ENCODE data around the gene FBXO3.
A peak's percentile ranks its signal among the peaks of the same experiment; 100 is the strongest.

The FBXO3 gene

GRCh38 chr11:33700063-33700501, 74.2 kb downstream of the FBXO3 start:
- DNase-seq = no peak

GRCh38 chr11:33699515-33700062, 74.7 kb downstream of the FBXO3 start:
- DNase-seq = no peak

- no peak for DNase-seq
Measured at GRCh38 chr11:33698921-33699320, 75.4 kb downstream of the FBXO3 start.

GRCh38 chr11:33697997-33698396, 76.3 kb downstream of the FBXO3 start:
- no peak for DNase-seq

- no peak for DNase-seq
Measured at GRCh38 chr11:33696931-33697638, 77.2 kb downstream of the FBXO3 start.

- DNase-seq = no peak
Measured at GRCh38 chr11:33696411-33696810, 77.9 kb downstream of the FBXO3 start.

GRCh38 chr11:33695051-33695566, 79.2 kb downstream of the FBXO3 start:
- DNase-seq = no peak

- no peak for DNase-seq
Measured at GRCh38 chr11:33694346-33695050, 79.8 kb downstream of the FBXO3 start.

GRCh38 chr11:33692541-33692940, 81.8 kb downstream of the FBXO3 start:
- no peak for DNase-seq

GRCh38 chr11:33692013-33692504, 82.3 kb downstream of the FBXO3 start:
- DNase-seq = peak; percentile 60

- no peak for DNase-seq
Measured at GRCh38 chr11:33691066-33691864, 83.1 kb downstream of the FBXO3 start.

All from NCI-H1105 (cell line).